Stimulated activated CD8-positive, alpha-beta memory T cell treated with anti-CD3 and anti-CD28 coated beads, Interleukin-4, amount 100 ng/mL, for 4 hours (primary cell): ENCODE measurements around the gene PLPPR5.

Experiments
- DNase-seq, 2 donors: peaks; one replicate each; pipeline ENCODE4 v3.0.0-alpha.2; 2020; ENCODE audit warnings: low read depth in 2 of 2, low spot score in 1 of 2

The PLPPR5 gene

DNA sequence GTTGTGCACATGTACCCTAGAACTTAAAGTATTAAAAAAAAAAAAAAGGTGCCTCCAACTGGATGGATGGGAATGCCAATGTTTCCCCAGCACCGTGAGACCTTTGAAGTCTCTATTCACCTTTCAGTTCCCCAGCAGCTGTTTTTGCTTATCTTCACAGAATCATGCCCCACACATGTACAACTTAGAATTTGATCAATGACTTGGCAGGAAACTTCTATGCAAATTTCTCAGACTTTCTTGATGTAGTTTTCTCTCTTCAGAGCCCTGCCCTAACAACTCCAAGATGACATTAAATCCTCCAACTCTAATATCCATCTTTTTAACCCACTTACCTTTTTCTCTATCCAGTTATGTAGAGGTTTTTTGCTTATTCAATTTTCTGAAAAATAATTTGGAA lies 144.3 kb downstream of the PLPPR5 start:
- no peak for DNase-seq

- DNase-seq = no peak
Observed at GRCh38 chr1:98854137-98854536, 150.5 kb downstream of the PLPPR5 start.

DNA sequence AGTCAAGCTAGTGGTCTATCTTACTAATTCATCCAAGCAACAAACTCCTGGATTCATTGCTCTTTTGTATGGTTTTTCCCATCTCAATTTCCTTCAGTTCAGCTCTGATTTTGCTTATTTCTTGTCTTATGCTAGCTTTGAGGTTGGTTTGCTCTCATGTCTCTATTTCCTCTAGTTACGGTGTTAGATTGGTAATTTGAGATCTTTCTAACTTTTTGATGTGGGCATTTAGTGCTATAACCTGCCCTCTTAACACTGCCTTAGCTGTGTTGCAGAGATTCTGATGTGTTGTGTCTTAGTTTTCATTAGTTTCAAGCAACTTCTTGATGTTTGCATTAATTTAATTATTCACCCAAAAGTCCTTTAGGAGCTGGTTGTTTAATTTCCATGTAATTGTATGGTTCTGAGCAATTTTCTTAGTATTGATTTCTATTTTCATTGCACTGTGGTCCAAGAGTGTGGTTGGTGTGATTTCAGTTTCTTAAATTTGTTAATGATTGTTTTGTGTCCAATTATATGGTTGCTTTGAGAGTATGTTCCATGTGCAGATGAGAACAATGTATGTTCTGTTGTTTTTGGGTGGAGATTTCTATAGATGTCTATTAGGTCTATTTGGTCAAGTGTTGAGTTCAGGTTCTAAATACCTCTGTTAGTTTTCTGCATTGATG lies 154.6 kb downstream of the PLPPR5 start:
- DNase-seq = no peak

DNA sequence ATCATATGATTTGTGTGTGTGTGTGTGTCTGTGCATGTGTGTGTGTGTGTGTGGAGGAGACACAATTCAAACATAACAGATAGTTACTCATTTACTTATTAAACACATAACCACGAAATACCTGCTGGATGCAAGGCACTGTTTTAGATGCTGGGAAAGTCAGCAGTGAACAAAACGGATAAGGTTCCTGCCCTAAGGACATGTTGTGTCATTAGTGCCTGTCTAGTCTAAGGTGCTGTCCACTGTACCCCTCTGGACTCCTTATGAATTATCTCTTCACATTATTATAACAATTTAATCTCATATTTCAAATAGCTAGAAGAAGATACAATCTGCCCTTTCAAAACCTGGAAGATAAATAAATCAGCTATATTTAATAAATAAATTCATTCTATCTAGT lies 162.4 kb downstream of the PLPPR5 start:
- no peak for DNase-seq
